Retina (tissue), 1 donor: ENCODE results near the gene MYCBP.
"Not testable (repeated sequence)": the region's sequence is repeated elsewhere in the genome, so short reads cannot be mapped to it uniquely, and the experiment has no call there.

ENCODE experiments used
- DNase-seq: peaks from one replicate; pipeline ENCODE4 v3.0.0-alpha.2; 2016

MYCBP gene

GRCh38 chr1:38865112-38865715 is 7.9 kb downstream of the MYCBP start:
- no peak for DNase-seq

- DNase-seq = no peak
Observed at GRCh38 chr1:38860454-38860795, 12.7 kb downstream of the MYCBP start.

- DNase-seq = peak; percentile 94
Observed at GRCh38 chr1:38859561-38860453, 13.3 kb downstream of the MYCBP start, which contains the start of gene RRAGC. Gene RRAGC (minus strand): TSS chr1:38859772. CDS start chr1:38859646, 126 bp downstream.

GRCh38 chr1:38858833-38859560 is 14.2 kb downstream of the MYCBP start:
- DNase-seq = peak; percentile 69

- no peak for DNase-seq
Observed at GRCh38 chr1:38852780-38853179, 20.4 kb downstream of the MYCBP start.

- DNase-seq = no peak
Observed at GRCh38 chr1:38848071-38848470, 25.1 kb downstream of the MYCBP start.

- DNase-seq = no peak
Observed at GRCh38 chr1:38846210-38846609, 26.9 kb downstream of the MYCBP start.

GRCh38 chr1:38845088-38845487 is 28.1 kb downstream of the MYCBP start:
- DNase-seq = not testable (repeated sequence)

- no peak for DNase-seq
Observed at GRCh38 chr1:38840281-38840680, 32.9 kb downstream of the MYCBP start.

GRCh38 chr1:38839363-38839762 is 33.8 kb downstream of the MYCBP start:
- no peak for DNase-seq

- not testable (repeated sequence) for DNase-seq
Observed at GRCh38 chr1:38836316-38836715, 36.8 kb downstream of the MYCBP start.

GRCh38 chr1:38834937-38835827 is 38.0 kb downstream of the MYCBP start:
- peak; percentile 77 for DNase-seq

GRCh38 chr1:38834221-38834782 is 38.8 kb downstream of the MYCBP start:
- DNase-seq = no peak

GRCh38 chr1:38833146-38833545 is 40.0 kb downstream of the MYCBP start:
- DNase-seq = peak; percentile 24

GRCh38 chr1:38832370-38832734 is 40.8 kb downstream of the MYCBP start:
- DNase-seq = no peak

- no peak for DNase-seq
Observed at GRCh38 chr1:38831731-38832369, 41.3 kb downstream of the MYCBP start.

GRCh38 chr1:38829368-38829767 is 43.8 kb downstream of the MYCBP start:
- no peak for DNase-seq

GRCh38 chr1:38827318-38827717 is 45.8 kb downstream of the MYCBP start:
- no peak for DNase-seq

GRCh38 chr1:38826886-38827285 is 46.3 kb downstream of the MYCBP start:
- DNase-seq = no peak

GRCh38 chr1:38826262-38826661 is 46.9 kb downstream of the MYCBP start:
- no peak for DNase-seq

GRCh38 chr1:38820860-38821259 is 52.3 kb downstream of the MYCBP start:
- DNase-seq = no peak

- DNase-seq = no peak
Observed at GRCh38 chr1:38819516-38819915, 53.6 kb downstream of the MYCBP start.
